Erythroblast (primary cell): ENCODE data around the gene CAMK1G.
A peak's percentile ranks its signal among the peaks of the same experiment; 100 is the strongest.

ENCODE experiments used
- DNase-seq, 2 experiments: peaks; one replicate each; lab custom pipeline; 2025; lab: John Stamatoyannopoulos, UW
- GATA1 ChIP-seq: IDR thresholded peaks from 2 replicates; pipeline ENCODE4 v1.6.1; 2011; ENCODE audit warnings: low read depth, mild to moderate bottlenecking, control low read depth, low read length, moderate library complexity
- POLR2A ChIP-seq: IDR thresholded peaks from 2 replicates; pipeline ENCODE4 v1.6.1; 2011; ENCODE audit warnings: mild to moderate bottlenecking, low read length

CAMK1G gene

DNA sequence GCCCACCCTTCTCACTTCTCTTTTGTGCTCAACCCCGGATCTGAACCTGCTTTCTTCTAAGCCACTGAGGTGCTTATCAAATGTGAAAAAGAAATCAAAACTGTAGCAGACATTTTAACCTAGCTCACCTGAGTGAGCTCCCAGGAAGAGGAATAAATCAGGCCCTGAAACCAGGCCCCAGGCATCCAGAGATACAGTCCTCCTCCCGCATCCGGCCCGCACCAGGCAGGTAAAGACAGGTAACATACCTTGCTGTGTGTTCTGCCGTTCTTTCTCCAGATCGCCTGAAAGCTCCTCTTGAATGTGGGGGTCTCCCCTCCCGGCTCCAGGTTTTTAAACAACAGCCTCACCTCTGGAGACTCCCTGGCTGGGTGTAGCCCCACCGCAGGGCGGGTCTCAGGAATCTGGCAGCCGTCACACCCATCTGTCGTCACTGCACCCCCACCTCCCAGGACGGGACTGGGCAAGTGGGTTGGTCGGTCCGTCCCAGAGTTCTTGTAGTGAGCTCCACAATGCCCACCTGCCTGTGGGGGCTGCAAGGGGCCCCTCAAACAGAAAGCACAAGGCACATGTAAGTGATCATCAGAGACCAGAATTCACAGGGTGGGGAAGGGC, 68.7 kb downstream of the CAMK1G start, which contains the start of gene LAMB3:
Gene LAMB3, minus strand, starts transcription at position 305 of the 615 bp plus-strand sequence. CDS start 1,481 bp downstream, outside the sequence.
- DNase-seq: peak in 1 of 2 experiments; percentile 52
- no peak for TF ChIP-seq GATA1
- no peak for TF ChIP-seq POLR2A

DNA sequence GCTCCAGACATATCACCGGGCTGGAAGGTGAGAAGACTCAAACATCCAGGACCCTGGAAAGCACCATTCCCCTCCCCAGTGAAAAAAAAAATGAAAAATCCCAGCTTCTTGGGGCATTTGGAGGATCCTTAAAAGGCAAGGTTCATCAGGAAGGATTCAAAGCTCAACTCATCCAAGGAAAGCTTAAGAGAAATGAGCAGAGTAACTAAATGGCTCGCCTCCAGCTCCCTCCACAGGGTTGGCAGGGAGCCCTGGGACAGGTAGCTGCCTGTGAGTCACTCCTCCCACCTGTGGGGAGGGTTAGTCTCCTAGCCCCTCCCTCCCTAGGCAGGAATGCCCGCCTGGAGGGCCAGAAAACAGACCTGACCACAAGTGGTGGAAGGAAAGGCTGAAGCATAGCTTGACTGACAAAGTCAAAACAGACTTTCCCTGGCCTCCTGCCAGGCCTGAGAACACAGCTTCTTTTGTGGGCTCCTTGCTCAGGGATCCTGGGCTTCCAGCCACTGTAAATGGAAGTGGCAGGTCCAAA, 69.4 kb downstream of the CAMK1G start:
- DNase-seq: peak; percentile 33 to 67
- TF ChIP-seq GATA1: no peak

DNA sequence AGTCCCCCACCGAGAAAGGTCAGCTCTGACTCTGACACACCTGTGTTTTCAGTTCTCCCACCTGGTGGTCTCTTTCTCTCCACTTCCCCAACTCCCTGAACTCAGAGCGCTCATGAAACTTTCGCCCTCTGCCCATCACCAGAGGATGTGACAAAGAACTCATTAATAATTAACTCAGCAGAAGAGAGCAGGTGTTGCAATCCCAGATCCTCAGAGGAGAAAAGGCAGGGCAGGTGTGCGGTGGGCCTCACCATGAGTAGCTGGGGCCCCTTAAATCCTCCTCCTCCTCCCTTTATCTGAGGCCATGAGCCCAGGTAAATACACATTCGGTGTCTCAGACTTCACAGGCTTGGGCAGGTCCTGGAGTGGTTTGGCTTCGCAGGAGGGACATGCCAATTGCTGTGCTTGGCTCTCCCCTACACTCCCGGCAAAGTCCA, 70.4 kb downstream of the CAMK1G start:
- DNase-seq: no peak
- TF ChIP-seq POLR2A (no peak), GATA1 (no peak)

DNA sequence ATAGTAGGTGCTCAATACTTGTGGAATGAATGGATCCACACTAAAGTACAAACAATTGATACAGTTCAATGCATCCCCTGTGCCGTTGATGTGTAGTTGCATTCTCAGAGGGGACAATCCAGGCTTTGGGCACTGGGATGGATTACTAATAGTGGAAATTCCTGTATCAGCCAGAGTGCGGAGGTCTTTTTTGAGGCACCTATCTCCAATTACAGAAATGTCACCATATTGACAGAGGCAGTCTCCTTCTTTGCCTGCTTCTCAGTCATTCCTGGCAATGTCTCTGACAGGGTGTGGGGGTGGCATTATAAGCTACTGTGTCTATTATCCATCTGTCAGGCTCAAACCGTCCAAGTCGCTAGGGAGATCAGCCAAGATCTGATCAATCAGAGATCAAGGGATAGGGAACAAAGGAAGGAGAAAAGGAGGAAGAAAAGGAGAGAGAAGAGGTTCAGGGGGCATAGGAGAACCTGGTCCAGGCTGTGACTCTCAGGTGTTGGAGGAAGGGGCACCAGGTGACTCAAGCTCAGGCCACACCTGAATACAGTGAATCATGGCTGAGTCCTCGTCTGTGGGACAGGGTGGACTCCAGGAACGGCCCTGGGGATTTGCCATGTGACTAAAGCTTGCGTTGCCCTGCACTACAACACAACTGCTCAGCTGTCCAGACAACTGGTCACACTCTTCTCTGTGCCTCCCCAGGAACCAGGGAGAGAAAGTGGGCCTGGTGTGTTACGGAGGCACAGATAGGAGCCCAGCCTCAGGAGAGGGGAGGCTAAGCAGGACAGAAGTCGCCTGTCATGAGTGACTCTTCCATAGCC, 72.1 kb downstream of the CAMK1G start:
- no peak for DNase-seq

DNA sequence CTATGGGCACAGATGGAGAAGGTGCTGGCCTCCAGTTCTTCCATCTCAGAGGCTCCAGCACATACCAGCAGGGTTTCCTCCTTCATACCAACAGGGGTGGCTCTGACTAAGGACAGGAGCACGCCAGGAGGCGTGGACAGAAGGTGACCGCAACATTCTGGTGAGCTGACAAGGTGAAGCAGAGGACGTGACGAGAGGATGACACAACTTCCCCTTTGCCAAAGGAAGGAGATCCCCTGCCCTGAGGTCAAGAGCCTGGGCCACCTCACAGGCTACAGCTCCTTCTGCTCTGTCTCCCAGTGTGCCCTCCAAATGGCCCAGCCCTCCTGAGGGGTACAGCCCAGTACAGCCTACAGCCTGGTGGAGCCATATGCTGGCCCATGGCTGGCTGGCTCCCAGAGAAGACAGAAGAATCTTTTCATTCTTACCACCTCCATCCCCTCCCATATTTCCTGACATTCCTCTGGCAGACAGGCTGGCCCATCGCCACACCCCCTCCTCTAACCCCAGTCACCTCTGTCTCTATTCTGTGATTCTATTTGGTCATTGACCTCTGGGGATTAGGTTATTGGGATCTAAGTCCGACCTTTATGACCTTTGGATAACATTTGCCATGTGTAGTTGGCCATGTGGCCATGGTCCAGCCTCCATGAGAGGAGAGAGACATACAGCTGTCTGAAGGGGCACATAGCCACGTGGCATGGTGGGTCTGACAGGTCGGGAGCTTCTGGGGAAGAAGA, 73.8 kb downstream of the CAMK1G start:
- TF ChIP-seq POLR2A (no peak), GATA1 (no peak)
- DNase-seq: no peak

More for the DNA sequence above, 72.1 kb downstream of the CAMK1G start:
- TF ChIP-seq GATA1 (no peak), POLR2A (no peak)

DNA sequence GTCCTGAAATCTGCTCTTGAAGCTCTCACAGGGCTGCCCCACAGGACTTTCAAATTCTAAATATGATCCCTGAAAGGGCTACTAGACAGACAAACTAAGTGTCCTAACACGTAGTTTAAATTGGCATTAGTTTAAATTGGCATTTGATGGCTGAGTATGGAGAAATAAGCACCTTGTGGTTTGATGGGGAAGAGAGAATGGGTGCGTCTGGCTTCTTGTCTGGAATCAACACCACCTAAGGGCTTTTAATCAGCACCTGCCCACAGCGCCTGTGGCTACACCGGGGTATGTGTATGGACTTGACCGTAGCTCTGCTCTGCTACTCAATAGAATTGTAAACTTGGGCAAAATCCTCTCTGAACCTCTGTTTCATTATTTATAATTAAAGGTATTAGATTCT, 74.4 kb downstream of the CAMK1G start:
- TF ChIP-seq POLR2A (no peak), GATA1 (no peak)
- DNase-seq: no peak

DNA sequence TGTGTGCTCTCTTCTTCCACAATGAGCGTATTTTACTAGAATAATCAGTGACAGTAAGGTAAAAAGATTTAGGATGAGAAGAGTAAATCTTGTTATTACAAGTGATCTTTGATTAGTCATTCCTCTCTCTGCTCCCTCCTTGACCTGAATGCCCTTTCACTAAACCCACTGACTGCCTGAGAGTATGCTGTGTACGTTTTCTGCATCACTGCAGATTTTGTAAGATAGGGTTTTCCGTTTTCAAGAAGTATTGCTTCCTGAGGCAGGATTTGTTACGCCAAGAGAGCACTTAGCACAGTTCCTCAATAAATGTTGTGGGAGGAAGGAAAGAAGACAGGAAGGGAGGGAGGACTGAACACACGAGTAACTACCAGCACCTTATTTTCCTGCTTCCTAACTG, 76.4 kb downstream of the CAMK1G start:
- DNase-seq: no peak
- no peak for TF ChIP-seq GATA1
- no peak for TF ChIP-seq POLR2A

DNA sequence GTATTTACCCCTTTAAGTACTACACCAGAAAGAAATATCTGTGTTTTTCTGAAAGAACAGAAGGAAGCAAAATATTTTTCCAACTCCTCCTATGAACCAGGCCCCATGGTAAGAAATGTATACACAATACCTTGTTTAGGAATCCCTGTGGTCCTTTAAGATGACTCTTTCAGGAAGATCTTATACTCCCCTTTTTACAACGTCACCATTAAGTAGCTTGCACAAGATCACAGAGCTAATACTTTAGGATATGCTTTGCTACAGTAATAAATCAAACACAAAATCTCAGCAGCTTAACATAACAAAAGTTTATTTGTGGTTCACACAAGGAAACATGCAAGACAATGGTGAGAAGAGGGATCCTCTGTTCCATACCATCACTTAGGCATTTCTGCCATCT, 77.6 kb downstream of the CAMK1G start:
- no peak for DNase-seq
- TF ChIP-seq POLR2A (no peak), GATA1 (no peak)

DNA sequence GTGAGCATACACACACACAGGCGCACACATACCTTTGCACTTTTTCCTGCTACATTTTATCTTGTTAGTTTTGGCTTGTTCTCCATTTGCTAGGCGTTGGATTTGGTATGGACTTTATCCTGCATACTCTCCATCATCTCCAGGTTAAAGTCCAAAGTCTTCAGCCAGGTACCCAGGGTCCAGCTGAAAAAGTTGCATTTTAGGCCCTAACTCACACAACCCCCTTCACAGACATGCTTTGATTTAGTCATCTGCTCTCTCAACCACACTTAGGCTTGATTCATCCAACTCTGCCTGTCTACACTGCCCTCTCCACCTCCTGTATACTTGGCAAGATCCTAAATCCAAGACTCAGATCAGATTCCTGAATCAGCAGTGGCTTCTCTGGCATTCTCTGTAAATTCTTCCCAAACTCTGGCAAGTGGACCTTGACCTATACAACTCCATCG, 79.4 kb downstream of the CAMK1G start:
- DNase-seq: no peak
- TF ChIP-seq GATA1 (no peak), POLR2A (no peak)
